ENCODE results near the gene MYF5.

GRCh38 chr12:80708259-80708974, 8.3 kb upstream of the MYF5 start:
- TF ChIP-seq POLR2A (IDR thresholded peaks at IDR 0.05) (no peak), CTCF (IDR thresholded peaks at IDR 0.05) (no peak)
